Measurements from ENCODE around the gene PRR12.

DNA sequence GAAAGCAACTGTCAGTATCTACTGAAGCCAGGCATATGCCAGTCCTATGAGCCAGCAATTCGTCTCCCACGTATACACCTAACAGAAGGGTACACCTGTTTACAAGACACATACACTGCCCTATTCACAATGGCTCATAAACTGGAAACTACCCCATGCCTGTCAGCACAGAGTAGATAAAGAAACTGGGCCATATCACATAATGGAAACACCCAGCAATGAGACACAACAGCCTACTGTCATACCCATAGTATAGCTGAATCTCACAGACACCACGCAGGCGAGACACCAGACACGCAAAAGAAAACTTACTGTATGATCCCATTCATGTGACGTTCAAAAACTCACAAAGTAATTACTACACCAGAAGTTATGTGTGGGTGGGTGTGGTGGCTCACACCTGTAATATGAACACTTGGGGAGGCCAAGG, 26.4 kb upstream of the PRR12 start:
- no peak for TF ChIP-seq EZH2phosphoT487 (IDR thresholded peaks at IDR 0.05; ENCODE audit: borderline replicate concordance, low read length)
- TF ChIP-seq, protein P1, sequence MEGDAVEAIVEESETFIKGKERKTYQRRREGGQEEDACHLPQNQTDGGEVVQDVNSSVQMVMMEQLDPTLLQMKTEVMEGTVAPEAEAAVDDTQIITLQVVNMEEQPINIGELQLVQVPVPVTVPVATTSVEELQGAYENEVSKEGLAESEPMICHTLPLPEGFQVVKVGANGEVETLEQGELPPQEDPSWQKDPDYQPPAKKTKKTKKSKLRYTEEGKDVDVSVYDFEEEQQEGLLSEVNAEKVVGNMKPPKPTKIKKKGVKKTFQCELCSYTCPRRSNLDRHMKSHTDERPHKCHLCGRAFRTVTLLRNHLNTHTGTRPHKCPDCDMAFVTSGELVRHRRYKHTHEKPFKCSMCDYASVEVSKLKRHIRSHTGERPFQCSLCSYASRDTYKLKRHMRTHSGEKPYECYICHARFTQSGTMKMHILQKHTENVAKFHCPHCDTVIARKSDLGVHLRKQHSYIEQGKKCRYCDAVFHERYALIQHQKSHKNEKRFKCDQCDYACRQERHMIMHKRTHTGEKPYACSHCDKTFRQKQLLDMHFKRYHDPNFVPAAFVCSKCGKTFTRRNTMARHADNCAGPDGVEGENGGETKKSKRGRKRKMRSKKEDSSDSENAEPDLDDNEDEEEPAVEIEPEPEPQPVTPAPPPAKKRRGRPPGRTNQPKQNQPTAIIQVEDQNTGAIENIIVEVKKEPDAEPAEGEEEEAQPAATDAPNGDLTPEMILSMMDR (IDR thresholded peaks at IDR 0.05; ENCODE audit: low read depth, low read length, poor library complexity, severe bottlenecking) = no peak
